ENCODE data around the gene PDCD1. TPM values are rescaled to one million over a fixed set of nuclear protein-coding genes. Genes with fewer than 3 reads are reported as not detected.

Gene PDCD1
- total and polyA plus RNA-seq, 2 of the 13 experiments (the other 11 are each of a cell fraction or from before 2014, with no cell fraction given), result 0.04 TPM; not detected in 1

GRCh38 chr2:241818943-241819270, 39.8 kb downstream of the PDCD1 start (continued):
- TF ChIP-seq ZNF142 (CRISPR knock-in tag; IDR thresholded peaks at IDR 0.05) (peak; percentile 66; the same call in 1 of the 2 replicates), ZNF552 (CRISPR knock-in tag; IDR thresholded peaks at IDR 0.05; ENCODE audit: borderline replicate concordance) (peak; percentile 86; the same call in 1 of the 2 replicates), REXO4 (CRISPR knock-in tag; IDR thresholded peaks at IDR 0.05; ENCODE audit: borderline replicate concordance) (no peak), ZBTB14 (CRISPR knock-in tag; IDR thresholded peaks at IDR 0.05) (no peak), IRF1 (CRISPR knock-in tag; IDR thresholded peaks at IDR 0.05; ENCODE audit: low read depth) (no peak), ZNF3 (CRISPR knock-in tag; IDR thresholded peaks at IDR 0.05) (peak; percentile 42; the same call in 1 of the 2 replicates), ZNF510 (CRISPR knock-in tag; IDR thresholded peaks at IDR 0.05; ENCODE audit: low read depth) (peak; percentile 82), POLR2G (IDR thresholded peaks at IDR 0.05; ENCODE audit: low read depth, low read length) (peak; percentile 60), ZNF484 (CRISPR knock-in tag; IDR thresholded peaks at IDR 0.05; ENCODE audit: borderline replicate concordance, low read depth) (peak; percentile 70; the same call in 1 of the 2 replicates), FOXC1 (CRISPR knock-in tag; IDR thresholded peaks at IDR 0.05; ENCODE audit: borderline replicate concordance) (0 out of 2 replicates have a peak, but pooled peaks have one; percentile 18), MEF2D (CRISPR knock-in tag; IDR thresholded peaks at IDR 0.05) (peak; percentile 76; the same call in 1 of the 2 replicates), PPARG (CRISPR knock-in tag; conservative IDR thresholded peaks at IDR 0.05) (peak; percentile 59; the same call in 1 of the 2 replicates), ZNF225 (CRISPR knock-in tag; IDR thresholded peaks at IDR 0.05) (peak; percentile 0; the same call in 1 of the 2 replicates), DPF2 (CRISPR knock-in tag; IDR thresholded peaks at IDR 0.05; ENCODE audit: borderline replicate concordance, low read depth) (peak; percentile 47; the same call in 1 of the 2 replicates), IKZF5 (CRISPR knock-in tag; IDR thresholded peaks at IDR 0.05) (peak; percentile 93), ZFAT (CRISPR knock-in tag; conservative IDR thresholded peaks at IDR 0.05) (no peak), GABPA (IDR thresholded peaks at IDR 0.05; ENCODE audit: low read depth, low read length) (no peak), GABPA (CRISPR knock-in tag; IDR thresholded peaks at IDR 0.05; ENCODE audit: low read depth) (peak; percentile 75), U2AF1 (optimal IDR thresholded peaks at IDR 0.05; ENCODE audit: low read depth, low read length) (no peak), ZNF746 (CRISPR knock-in tag; IDR thresholded peaks at IDR 0.05) (peak; percentile 99), TGIF2 (CRISPR knock-in tag; IDR thresholded peaks at IDR 0.05) (peak; percentile 98), ZNF614 (CRISPR knock-in tag; IDR thresholded peaks at IDR 0.05; ENCODE audit: borderline replicate concordance) (peak; percentile 59), ZNF782 (CRISPR knock-in tag; IDR thresholded peaks at IDR 0.05; ENCODE audit: borderline replicate concordance) (peak; percentile 92; the same call in 1 of the 2 replicates)
